ENCODE results near the gene TMEM60.
"Not testable (repeated sequence)": the region's sequence is repeated elsewhere in the genome, so short reads cannot be mapped to it uniquely, and the experiment has no call there.

The TMEM60 gene

DNA sequence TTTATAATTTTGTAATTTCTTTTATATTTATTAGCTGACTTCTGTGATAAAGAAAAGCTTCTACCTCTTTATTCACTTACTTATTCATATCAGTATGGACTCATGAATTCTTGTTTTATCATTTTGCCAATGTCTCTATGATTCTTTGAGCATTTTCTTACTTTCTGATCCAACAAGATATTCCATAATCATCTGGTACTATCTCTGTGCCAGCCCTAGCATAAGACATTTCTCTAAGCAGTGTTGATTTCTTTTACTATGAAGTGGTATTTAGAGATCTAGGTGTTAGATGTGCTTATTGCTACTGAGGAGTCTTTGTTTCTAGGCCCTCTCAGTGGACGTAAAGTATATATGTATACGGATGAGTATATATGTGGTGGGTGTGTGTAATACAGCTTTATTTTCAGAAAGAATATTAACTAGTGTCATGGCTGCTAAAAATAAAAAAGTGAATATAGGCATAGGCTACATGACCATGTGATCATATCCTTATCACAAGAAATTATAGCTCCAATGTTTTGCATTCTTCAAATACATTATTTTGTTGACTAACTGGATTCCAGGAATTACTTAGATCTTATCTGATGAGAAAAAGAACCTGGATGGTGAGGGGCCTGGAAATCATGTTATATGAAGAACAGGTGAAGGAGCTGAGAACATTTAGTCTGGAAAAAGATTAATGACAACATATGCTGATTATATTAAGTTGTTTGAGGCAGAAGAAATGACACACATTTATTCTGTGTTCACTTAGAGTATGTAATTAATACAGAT lies 13.5 kb upstream of the TMEM60 start:
- no peak for DNase-seq

GRCh38 chr7:77808517-77808916 lies 10.3 kb upstream of the TMEM60 start:
- no peak for DNase-seq

- DNase-seq = no peak
These were observed 8.2 kb upstream of the TMEM60 start for GRCh38 chr7:77806425-77806824.

DNA sequence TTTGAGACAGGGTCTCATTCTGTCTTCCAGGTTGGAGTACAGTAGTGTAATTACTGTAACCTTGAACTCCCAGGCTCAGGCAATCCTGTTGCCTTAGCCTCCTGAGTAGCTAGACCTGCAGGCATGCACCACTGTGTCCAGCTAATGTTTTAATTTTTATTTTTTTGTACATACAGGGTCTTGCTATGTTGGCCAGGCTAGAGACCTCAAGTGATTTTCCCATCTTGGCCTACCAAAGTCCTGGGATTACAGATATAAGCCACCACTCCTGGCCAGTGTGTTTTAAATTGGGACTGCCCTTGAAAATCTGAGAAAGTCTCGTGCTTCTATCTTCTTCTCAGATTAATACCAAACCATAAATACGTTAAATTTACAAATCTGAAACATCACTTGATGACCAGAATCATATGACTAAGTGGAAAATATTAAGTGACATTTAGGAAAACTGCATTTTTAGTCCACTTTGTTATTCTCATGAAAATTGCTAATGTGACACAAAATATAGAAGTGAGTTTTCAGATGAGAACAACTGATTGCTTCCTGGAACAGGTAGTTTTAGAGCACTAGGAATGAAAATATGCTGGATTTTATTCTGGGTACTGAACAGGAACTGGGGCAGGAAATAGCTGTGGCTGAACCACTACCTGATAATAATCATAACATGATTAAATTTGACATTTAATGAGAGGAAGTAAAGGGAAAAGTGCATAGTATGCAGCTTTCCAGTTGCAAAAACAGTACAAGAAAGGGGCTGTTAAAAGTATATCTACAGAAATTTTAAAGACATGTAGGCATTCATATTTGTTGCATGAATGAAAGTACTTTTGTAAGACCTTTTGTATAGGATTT lies 4.5 kb upstream of the TMEM60 start:
- DNase-seq = peak; percentile 65

GRCh38 chr7:77800730-77801129 lies 2.5 kb upstream of the TMEM60 start:
- DNase-seq = no peak

DNA sequence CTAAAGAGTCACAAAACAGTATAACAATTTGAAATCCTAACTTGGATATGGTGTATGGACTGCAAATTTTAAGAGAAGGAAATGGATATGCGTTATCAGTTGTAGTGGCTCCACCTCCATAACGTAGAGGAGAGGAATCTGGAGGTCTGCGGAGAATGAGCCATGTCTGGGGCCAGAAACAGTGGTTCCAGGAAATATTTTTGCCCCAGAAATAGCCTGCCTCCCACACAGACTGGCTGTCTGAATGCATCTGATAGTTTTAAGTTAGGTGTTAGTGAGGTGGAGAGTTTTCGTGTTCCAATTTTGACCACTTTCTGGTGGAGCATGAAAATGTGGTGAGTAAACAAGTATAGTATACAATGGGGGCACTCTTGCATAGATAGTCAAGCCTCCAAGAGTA lies 1.9 kb upstream of the TMEM60 start:
- peak; percentile 59 for DNase-seq

- peak; percentile 74 for DNase-seq
These were observed 1.1 kb upstream of the TMEM60 start for GRCh38 chr7:77799078-77799964.

DNA sequence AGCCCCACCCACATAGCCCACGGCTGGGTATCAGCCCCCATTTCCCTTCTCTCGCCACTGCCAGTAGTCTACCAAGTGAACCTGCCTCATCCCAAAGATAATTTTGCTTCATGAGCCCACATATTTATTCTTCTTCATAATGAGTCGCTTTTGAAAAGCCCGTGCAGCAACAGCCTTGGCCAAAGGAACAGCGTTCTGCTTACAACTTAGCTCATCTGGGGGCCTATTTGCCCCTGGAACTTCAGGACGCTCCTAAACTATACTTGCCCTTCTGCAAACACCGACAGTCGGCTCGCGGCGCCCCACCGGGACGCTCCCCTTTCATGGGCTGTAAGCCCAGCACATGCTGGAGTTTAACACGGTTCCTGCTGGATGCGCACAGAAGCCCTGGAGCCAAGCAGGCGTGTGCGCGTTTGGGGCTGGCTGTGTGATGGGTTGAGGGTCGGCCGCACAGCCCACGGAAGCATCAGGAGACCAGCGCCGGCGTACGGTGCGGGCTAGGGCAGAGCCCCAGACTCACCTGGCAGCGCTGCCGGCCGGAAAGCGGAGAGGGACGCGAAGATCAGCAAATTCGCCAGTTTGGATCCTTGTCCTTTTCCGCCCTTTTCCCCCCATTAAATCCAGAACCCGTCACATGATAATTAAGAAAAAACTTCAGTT lies 370 bp downstream of the TMEM60 start:
- DNase-seq = no peak

- DNase-seq = no peak
These were observed 1.3 kb downstream of the TMEM60 start for GRCh38 chr7:77796960-77797359.

DNA sequence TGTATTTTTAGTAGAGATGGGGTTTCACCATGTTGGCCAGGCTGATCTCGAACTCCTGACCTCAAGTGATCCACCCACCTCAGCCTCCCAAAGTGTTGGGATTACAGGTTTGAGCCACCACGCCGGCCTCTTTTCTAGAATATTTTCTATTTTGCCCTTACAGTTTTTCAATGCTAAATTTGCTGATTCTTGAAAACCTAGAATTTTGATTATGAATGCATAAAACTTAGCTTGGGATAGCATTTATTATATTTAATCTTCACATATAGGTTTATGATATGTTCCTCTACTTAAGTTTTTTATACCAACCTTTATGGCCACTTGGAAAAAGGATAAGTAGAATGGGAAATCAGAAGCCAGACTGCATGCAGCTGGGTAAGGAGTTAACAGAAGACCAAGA lies 2.1 kb downstream of the TMEM60 start:
- no peak for DNase-seq

GRCh38 chr7:77794000-77794399 lies 4.2 kb downstream of the TMEM60 start:
- no peak for DNase-seq

- no peak for DNase-seq
These were observed 6.3 kb downstream of the TMEM60 start for GRCh38 chr7:77791956-77792355.

GRCh38 chr7:77791336-77791735 lies 6.9 kb downstream of the TMEM60 start:
- DNase-seq = no peak

GRCh38 chr7:77788327-77788902 lies 9.8 kb downstream of the TMEM60 start:
- DNase-seq = no peak

DNA sequence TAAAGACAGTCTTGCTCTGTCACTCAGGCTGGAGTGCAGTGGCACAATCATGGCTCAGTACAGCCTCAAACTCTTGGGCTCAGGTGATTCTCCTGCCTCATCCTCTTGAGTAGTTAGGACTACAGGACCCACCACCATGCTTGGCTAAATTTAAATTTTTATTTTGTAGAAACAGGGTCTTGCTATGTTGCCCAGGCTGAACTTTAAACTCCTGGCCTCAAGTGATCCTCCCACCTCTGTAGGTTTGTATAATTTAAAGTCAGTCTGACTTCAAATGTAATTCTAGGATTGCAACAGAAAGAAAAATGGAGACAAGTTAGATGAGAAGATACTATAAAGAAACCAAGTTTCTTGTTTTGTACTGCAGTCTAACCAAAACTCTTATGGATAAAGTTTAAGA lies 11.5 kb downstream of the TMEM60 start:
- no peak for DNase-seq

DNA sequence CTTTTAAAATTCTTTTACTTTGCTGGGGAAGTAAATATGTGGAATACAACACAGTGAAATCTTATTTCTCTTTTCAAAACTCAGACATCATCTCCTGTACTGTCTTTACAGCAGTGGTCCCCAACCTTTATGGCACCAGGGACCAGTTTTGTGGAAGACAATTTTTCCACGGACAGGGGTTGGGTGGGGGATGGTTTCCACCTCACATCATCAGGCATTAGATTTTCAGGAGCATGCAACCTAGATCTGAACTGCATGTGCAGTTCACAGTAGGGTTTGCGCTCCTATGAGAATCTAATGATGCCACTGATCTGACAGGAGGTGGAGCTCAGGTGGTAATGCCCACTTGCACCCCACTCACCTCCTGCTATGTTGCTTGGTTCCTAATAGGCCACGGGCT lies 12.2 kb downstream of the TMEM60 start:
- DNase-seq = no peak

- DNase-seq = not testable (repeated sequence)
These were observed 13.8 kb downstream of the TMEM60 start for GRCh38 chr7:77784426-77784825.

- no peak for DNase-seq
These were observed 14.7 kb downstream of the TMEM60 start for GRCh38 chr7:77783545-77783944.

DNA sequence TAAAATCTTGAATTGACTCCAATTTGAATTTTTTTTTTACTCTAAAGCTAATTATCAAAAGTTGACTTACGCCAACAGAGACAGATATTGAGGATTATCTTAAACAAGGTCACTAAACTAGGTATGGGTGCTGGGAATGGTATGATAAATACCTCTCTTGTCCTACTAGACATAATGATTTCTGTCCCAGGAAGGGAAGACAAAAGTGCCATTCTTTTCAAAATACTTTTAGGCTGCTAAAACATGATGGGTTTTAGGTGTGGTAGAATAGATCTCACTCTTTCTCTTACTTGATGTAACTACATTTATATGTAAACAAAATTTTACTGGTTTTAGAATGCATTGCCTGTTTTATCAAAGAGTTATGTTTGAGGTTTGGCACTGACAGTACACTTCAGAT lies 15.1 kb downstream of the TMEM60 start:
- peak; percentile 27 for DNase-seq

GRCh38 chr7:77782383-77782782 lies 15.9 kb downstream of the TMEM60 start:
- DNase-seq = no peak

DNA sequence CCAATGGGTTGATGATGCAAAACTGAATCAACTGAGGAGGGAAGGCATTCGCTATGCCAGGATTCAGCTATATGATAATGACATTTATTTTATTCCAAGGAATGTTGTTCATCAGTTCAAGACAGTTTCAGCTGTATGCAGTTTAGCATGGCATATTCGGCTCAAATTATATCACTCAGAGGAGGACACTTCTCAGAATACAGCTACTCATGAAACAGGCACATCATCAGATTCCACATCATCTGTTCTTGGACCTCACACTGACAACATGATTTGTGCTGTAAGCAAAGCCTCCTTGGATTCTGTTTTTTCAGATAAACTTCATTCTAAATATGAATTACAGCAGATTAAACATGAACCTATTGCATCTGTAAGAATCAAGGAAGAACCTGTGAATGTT lies 19.7 kb downstream of the TMEM60 start:
- DNase-seq = no peak

GRCh38 chr7:77771901-77772300 lies 26.3 kb downstream of the TMEM60 start:
- DNase-seq = no peak

All from hematopoietic multipotent progenitor cell treated with erythropoietin and hydrocortisone succinate and interleukin-3 and kit ligand, for 4 days (in vitro differentiated cells).